HG03521 (cell line): ENCODE results near the gene NID1.
"Not testable (repeated sequence)": the region's sequence is repeated elsewhere in the genome, so short reads cannot be mapped to it uniquely, and the experiment has no call there.

ENCODE experiments used
- ATAC-seq: cut with Tn5 transposase; IDR thresholded peaks from one replicate; pipeline ENCODE4 v1.9.1; 2021; ENCODE audit warnings: mild to moderate bottlenecking, moderate library complexity; ENCODE audit not compliant: unreplicated experiment

Gene NID1

GRCh38 chr1:235971571-235972310, 93.1 kb downstream of the NID1 start:
- peak; percentile 96 for ATAC-seq

- ATAC-seq: no peak
Measured at GRCh38 chr1:235971020-235971419, 93.9 kb downstream of the NID1 start.

GRCh38 chr1:235968831-235969230, 96.1 kb downstream of the NID1 start:
- no peak for ATAC-seq

- ATAC-seq: not testable (repeated sequence)
Measured at GRCh38 chr1:235966134-235966533, 98.8 kb downstream of the NID1 start.

- no peak for ATAC-seq
Measured at GRCh38 chr1:235960809-235961208, 104.1 kb downstream of the NID1 start.

- no peak for ATAC-seq
Measured at GRCh38 chr1:235958021-235958420, 106.9 kb downstream of the NID1 start.

GRCh38 chr1:235955777-235956176, 109.1 kb downstream of the NID1 start:
- no peak for ATAC-seq

GRCh38 chr1:235954306-235955283, 110.3 kb downstream of the NID1 start:
- peak; percentile 93 for ATAC-seq

- no peak for ATAC-seq
Measured at GRCh38 chr1:235953801-235954200, 111.1 kb downstream of the NID1 start.

- no peak for ATAC-seq
Measured at GRCh38 chr1:235952950-235953615, 111.8 kb downstream of the NID1 start.

GRCh38 chr1:235951661-235952060, 113.2 kb downstream of the NID1 start:
- ATAC-seq: no peak

- no peak for ATAC-seq
Measured at GRCh38 chr1:235950318-235950717, 114.6 kb downstream of the NID1 start.

GRCh38 chr1:235948774-235949427, 116.0 kb downstream of the NID1 start:
- ATAC-seq: no peak

GRCh38 chr1:235947989-235948388, 116.9 kb downstream of the NID1 start:
- ATAC-seq: no peak

GRCh38 chr1:235946571-235946981, 118.3 kb downstream of the NID1 start:
- ATAC-seq: no peak

- ATAC-seq: no peak
Measured at GRCh38 chr1:235945775-235946570, 118.9 kb downstream of the NID1 start.

- no peak for ATAC-seq
Measured at GRCh38 chr1:235943581-235944114, 121.2 kb downstream of the NID1 start.

GRCh38 chr1:235942979-235943575, 121.8 kb downstream of the NID1 start:
- ATAC-seq: no peak

GRCh38 chr1:235942625-235942934, 122.3 kb downstream of the NID1 start:
- no peak for ATAC-seq
